ENCODE measurements around the gene PREB.

PREB gene

DNA sequence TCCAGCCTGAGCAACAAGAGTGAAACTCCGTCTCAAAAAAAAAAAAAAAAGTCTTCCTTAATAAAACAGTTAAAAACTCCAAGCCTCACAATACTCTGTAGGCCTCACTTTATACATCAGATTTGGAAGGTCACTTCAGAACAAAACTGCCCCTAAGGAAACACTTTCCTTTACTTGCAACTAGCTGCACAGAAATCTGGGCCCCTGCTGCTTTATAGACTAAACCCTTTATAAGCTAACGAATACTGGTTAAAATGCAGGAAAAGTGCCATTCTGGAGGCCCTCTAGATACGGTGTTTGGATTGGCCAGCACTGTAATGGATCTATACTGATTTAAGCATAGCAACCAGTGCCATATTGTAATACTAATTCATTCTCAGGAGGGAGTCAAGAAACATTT is 9.3 kb downstream of the PREB start:
- TF ChIP-seq TEAD4 (IDR thresholded peaks at IDR 0.05) (no peak), CEBPB (IDR thresholded peaks at IDR 0.05) (no peak), TAF1 (IDR thresholded peaks at IDR 0.05; ENCODE audit: low read depth) (no peak), YY1 (IDR thresholded peaks at IDR 0.05; ENCODE audit: low read depth) (no peak), TCF12 (IDR thresholded peaks at IDR 0.05; ENCODE audit: low read depth) (no peak), RAD21 (IDR thresholded peaks at IDR 0.05; ENCODE audit: low read depth) (no peak), EGR1 (IDR thresholded peaks at IDR 0.05) (no peak), ZBTB7A (IDR thresholded peaks at IDR 0.05; ENCODE audit: low read depth) (no peak), EP300 (IDR thresholded peaks at IDR 0.05; ENCODE audit: borderline replicate concordance) (no peak), CREB1 (IDR thresholded peaks at IDR 0.05; ENCODE audit: low read depth) (no peak), NFIC (IDR thresholded peaks at IDR 0.05) (no peak), FOXM1 (IDR thresholded peaks at IDR 0.05; ENCODE audit: borderline replicate concordance, low read depth) (no peak)
- TF ChIP-seq, protein P1, sequence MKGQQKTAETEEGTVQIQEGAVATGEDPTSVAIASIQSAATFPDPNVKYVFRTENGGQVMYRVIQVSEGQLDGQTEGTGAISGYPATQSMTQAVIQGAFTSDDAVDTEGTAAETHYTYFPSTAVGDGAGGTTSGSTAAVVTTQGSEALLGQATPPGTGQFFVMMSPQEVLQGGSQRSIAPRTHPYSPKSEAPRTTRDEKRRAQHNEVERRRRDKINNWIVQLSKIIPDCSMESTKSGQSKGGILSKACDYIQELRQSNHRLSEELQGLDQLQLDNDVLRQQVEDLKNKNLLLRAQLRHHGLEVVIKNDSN (IDR thresholded peaks at IDR 0.05) = no peak
- TF ChIP-seq, protein P2, sequence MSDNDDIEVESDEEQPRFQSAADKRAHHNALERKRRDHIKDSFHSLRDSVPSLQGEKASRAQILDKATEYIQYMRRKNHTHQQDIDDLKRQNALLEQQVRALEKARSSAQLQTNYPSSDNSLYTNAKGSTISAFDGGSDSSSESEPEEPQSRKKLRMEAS (IDR thresholded peaks at IDR 0.05) = no peak
- TF ChIP-seq, protein P3, sequence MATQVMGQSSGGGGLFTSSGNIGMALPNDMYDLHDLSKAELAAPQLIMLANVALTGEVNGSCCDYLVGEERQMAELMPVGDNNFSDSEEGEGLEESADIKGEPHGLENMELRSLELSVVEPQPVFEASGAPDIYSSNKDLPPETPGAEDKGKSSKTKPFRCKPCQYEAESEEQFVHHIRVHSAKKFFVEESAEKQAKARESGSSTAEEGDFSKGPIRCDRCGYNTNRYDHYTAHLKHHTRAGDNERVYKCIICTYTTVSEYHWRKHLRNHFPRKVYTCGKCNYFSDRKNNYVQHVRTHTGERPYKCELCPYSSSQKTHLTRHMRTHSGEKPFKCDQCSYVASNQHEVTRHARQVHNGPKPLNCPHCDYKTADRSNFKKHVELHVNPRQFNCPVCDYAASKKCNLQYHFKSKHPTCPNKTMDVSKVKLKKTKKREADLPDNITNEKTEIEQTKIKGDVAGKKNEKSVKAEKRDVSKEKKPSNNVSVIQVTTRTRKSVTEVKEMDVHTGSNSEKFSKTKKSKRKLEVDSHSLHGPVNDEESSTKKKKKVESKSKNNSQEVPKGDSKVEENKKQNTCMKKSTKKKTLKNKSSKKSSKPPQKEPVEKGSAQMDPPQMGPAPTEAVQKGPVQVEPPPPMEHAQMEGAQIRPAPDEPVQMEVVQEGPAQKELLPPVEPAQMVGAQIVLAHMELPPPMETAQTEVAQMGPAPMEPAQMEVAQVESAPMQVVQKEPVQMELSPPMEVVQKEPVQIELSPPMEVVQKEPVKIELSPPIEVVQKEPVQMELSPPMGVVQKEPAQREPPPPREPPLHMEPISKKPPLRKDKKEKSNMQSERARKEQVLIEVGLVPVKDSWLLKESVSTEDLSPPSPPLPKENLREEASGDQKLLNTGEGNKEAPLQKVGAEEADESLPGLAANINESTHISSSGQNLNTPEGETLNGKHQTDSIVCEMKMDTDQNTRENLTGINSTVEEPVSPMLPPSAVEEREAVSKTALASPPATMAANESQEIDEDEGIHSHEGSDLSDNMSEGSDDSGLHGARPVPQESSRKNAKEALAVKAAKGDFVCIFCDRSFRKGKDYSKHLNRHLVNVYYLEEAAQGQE (IDR thresholded peaks at IDR 0.05; ENCODE audit: low read depth) = no peak

DNA sequence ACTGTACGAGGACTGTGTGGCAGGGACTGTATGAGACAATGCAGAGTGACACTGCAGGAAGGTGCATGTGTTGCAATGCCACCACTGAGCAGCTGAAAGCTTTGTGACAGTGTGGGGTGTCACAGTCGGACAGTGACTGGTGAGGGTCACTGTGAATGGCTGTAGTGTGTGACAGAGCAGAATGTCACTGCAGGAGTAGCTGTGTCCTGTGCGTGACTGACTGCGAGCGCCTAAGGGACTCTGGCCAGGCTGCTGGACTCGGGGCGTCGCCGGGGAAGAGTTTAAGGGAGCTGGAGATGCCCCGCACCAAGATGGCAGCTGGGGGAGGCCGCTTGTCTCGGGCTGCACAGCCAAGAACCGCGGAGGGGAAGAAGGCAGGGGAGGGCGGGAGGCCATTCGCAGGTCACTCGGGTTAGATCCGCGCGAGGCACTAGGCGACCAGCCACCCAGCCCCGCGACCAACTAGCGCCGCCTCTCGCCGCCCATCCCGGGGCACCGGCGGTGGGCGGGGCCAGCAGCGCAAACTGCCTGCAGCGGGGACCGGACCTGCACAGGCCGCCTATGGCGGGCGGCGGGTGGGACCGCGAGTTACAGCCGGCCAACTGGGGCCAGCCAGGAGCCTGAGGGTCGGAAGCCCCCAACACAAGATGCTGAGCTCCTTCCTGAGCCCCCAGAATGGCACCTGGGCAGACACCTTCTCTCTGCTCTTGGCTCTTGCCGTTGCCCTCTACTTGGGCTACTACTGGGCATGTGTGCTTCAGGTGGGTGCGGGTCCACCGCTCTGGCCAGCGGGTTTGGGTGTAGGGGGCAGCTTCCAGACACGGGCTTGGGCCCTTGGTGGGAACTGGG is 10.9 kb downstream of the PREB start, which contains the start of gene ABHD1:
Gene ABHD1, plus strand, starts transcription at position 514 of the 849 bp plus-strand sequence. Its CDS starts 134 bp downstream, at position 648.
- no peak for TF ChIP-seq TEAD4 (IDR thresholded peaks at IDR 0.05)
- no peak for TF ChIP-seq CREB1 (IDR thresholded peaks at IDR 0.05; ENCODE audit: low read depth)
- no peak for TF ChIP-seq ZBTB7A (IDR thresholded peaks at IDR 0.05; ENCODE audit: low read depth)
- no peak for TF ChIP-seq TCF12 (IDR thresholded peaks at IDR 0.05; ENCODE audit: low read depth)
- no peak for TF ChIP-seq RAD21 (IDR thresholded peaks at IDR 0.05; ENCODE audit: low read depth)
- peak; percentile 86 for TF ChIP-seq YY1 (IDR thresholded peaks at IDR 0.05; ENCODE audit: low read depth)
- TF ChIP-seq NFIC (IDR thresholded peaks at IDR 0.05) = no peak
- no peak for TF ChIP-seq FOXM1 (IDR thresholded peaks at IDR 0.05; ENCODE audit: borderline replicate concordance, low read depth)
- TF ChIP-seq EGR1 (IDR thresholded peaks at IDR 0.05) = no peak
- no peak for TF ChIP-seq EP300 (IDR thresholded peaks at IDR 0.05; ENCODE audit: borderline replicate concordance)
- TF ChIP-seq, protein P3 (IDR thresholded peaks at IDR 0.05; ENCODE audit: low read depth) = no peak
- TF ChIP-seq TAF1 (IDR thresholded peaks at IDR 0.05; ENCODE audit: low read depth) = peak; percentile 46; the same call in 1 of the 2 replicates
- no peak for TF ChIP-seq CEBPB (IDR thresholded peaks at IDR 0.05)
- TF ChIP-seq, protein P1 (IDR thresholded peaks at IDR 0.05) = no peak
- TF ChIP-seq, protein P2 (IDR thresholded peaks at IDR 0.05) = no peak

DNA sequence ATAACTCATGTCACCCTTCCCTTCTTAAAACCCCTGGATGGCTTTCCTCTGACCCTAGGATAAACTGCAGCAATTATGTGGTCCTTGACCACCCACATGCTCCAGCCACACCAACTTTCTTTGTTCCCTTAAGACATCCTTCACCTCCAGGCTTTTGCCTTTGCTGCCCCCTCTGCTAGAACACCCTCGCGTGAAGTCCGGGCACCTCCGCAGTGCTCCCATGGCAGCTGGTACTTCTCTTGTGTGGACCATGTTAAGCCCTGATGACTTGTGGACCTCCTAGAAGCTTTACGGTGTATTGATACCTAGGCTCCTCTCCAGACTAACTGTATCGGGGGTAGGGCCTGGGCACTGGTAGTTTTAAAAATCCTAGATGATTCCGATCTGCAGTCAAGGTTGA is 11.6 kb downstream of the PREB start:
- TF ChIP-seq, protein P3 (IDR thresholded peaks at IDR 0.05; ENCODE audit: low read depth) = no peak
- TF ChIP-seq TCF12 (IDR thresholded peaks at IDR 0.05; ENCODE audit: low read depth) (no peak), FOXM1 (IDR thresholded peaks at IDR 0.05; ENCODE audit: borderline replicate concordance, low read depth) (no peak), YY1 (IDR thresholded peaks at IDR 0.05; ENCODE audit: low read depth) (no peak), EP300 (IDR thresholded peaks at IDR 0.05; ENCODE audit: borderline replicate concordance) (no peak), TEAD4 (IDR thresholded peaks at IDR 0.05) (no peak), CEBPB (IDR thresholded peaks at IDR 0.05) (no peak), RAD21 (IDR thresholded peaks at IDR 0.05; ENCODE audit: low read depth) (no peak), NFIC (IDR thresholded peaks at IDR 0.05) (no peak), ZBTB7A (IDR thresholded peaks at IDR 0.05; ENCODE audit: low read depth) (no peak), CREB1 (IDR thresholded peaks at IDR 0.05; ENCODE audit: low read depth) (no peak)
- TF ChIP-seq, protein P1 (IDR thresholded peaks at IDR 0.05) = no peak

All from Ishikawa (cell line).